ENCODE results near the gene NAA20. TPM values are rescaled to one million over a fixed set of nuclear protein-coding genes. Genes with fewer than 3 reads are reported as not detected.

The NAA20 gene
- total and polyA plus RNA-seq, 2 of the 13 experiments (the other 11 are each of a cell fraction or from before 2014, with no cell fraction given) = 81.9 to 82.8 TPM

DNA sequence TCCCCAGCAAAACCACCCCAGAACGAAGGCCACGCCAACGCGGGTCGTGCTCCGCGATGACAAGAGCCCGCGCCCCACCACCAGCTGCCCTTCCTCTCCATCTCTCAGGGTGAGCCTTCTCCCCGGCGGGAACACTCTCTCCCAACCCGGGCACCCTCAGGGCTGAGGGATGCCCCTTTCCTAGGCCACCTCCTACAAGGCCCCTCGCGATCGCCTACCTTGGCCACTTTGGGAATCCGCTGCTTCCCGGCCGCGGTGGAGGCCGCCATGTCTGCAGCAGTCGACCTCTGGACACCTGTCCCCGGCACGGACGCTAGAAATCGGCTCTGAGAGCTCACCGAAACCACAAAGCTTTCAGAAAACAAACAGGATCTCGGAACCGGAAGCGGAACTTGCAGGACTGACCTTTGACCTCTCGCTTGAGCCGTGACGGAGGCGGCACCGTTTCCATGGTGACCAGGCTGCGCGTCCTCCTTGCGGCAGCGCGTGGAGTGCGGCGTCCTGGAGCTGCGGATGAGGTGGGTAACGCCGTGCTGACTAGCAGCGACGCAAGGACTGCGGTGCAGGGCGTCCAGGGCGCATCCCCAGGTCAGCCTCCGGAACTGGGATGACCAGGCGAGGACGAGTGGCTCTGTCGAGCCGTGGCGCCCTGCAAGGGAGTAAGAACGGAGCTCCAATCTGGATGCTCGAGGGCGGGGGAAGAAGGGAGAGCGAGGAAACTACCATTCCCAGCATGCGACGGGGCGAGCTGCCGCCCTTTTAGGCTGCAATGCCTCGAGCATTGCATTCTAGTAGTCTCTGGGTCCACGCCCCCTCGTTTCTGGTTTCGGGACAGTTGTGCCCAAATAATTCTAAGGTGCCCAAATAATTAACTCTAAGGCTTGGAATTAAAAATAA, 35.2 kb downstream of the NAA20 start, which contains the start of the genes CFAP61 and CRNKL1 (continued):
- TF ChIP-seq ZNF605 (CRISPR knock-in tag; IDR thresholded peaks at IDR 0.05) (peak; percentile 69; the same call in 1 of the 2 replicates), MTA1 (CRISPR knock-in tag; IDR thresholded peaks at IDR 0.05; ENCODE audit: borderline replicate concordance) (peak; percentile 92; the same call in 1 of the 2 replicates), TBP (CRISPR knock-in tag; IDR thresholded peaks at IDR 0.05) (no peak), RORA (CRISPR knock-in tag; IDR thresholded peaks at IDR 0.05) (no peak), REL (CRISPR knock-in tag; conservative IDR thresholded peaks at IDR 0.05) (0 out of 2 replicates have a peak, but pooled peaks have one; percentile 85), GFI1 (CRISPR knock-in tag; IDR thresholded peaks at IDR 0.05; ENCODE audit: borderline replicate concordance) (0 out of 2 replicates have a peak, but pooled peaks have one; percentile 23), ZNF33B (CRISPR knock-in tag; IDR thresholded peaks at IDR 0.05) (peak; percentile 95), FLYWCH1 (CRISPR knock-in tag; IDR thresholded peaks at IDR 0.05) (no peak), PLRG1 (conservative IDR thresholded peaks at IDR 0.05) (no peak), ZSCAN25 (CRISPR knock-in tag; IDR thresholded peaks at IDR 0.05) (peak; percentile 60; the same call in 1 of the 2 replicates), MIER3 (CRISPR knock-in tag; IDR thresholded peaks at IDR 0.05; ENCODE audit: borderline replicate concordance) (peak; percentile 96)
- TF ChIP-seq, protein P1, sequence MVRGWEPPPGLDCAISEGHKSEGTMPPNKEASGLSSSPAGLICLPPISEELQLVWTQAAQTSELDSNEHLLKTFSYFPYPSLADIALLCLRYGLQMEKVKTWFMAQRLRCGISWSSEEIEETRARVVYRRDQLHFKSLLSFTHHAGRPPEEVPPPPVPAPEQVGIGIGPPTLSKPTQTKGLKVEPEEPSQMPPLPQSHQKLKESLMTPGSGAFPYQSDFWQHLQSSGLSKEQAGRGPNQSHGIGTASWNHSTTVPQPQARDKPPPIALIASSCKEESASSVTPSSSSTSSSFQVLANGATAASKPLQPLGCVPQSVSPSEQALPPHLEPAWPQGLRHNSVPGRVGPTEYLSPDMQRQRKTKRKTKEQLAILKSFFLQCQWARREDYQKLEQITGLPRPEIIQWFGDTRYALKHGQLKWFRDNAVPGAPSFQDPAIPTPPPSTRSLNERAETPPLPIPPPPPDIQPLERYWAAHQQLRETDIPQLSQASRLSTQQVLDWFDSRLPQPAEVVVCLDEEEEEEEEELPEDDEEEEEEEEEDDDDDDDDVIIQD (CRISPR knock-in tag; IDR thresholded peaks at IDR 0.05; ENCODE audit: low read depth) = peak; percentile 88
- TF ChIP-seq, protein P2, sequence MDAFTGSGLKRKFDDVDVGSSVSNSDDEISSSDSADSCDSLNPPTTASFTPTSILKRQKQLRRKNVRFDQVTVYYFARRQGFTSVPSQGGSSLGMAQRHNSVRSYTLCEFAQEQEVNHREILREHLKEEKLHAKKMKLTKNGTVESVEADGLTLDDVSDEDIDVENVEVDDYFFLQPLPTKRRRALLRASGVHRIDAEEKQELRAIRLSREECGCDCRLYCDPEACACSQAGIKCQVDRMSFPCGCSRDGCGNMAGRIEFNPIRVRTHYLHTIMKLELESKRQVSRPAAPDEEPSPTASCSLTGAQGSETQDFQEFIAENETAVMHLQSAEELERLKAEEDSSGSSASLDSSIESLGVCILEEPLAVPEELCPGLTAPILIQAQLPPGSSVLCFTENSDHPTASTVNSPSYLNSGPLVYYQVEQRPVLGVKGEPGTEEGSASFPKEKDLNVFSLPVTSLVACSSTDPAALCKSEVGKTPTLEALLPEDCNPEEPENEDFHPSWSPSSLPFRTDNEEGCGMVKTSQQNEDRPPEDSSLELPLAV (CRISPR knock-in tag; conservative IDR thresholded peaks at IDR 0.05; ENCODE audit: low read depth) = no peak
- TF ChIP-seq, protein P3, sequence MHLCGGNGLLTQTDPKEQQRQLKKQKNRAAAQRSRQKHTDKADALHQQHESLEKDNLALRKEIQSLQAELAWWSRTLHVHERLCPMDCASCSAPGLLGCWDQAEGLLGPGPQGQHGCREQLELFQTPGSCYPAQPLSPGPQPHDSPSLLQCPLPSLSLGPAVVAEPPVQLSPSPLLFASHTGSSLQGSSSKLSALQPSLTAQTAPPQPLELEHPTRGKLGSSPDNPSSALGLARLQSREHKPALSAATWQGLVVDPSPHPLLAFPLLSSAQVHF (CRISPR knock-in tag; IDR thresholded peaks at IDR 0.05) = peak; percentile 74; the same call in 1 of the 2 replicates
- TF ChIP-seq, protein P4, sequence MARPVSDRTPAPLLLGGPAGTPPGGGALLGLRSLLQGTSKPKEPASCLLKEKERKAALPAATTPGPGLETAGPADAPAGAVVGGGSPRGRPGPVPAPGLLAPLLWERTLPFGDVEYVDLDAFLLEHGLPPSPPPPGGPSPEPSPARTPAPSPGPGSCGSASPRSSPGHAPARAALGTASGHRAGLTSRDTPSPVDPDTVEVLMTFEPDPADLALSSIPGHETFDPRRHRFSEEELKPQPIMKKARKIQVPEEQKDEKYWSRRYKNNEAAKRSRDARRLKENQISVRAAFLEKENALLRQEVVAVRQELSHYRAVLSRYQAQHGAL (CRISPR knock-in tag; IDR thresholded peaks at IDR 0.05; ENCODE audit: not compliant biosample characterization) = peak; percentile 96
- TF ChIP-seq, protein P5, sequence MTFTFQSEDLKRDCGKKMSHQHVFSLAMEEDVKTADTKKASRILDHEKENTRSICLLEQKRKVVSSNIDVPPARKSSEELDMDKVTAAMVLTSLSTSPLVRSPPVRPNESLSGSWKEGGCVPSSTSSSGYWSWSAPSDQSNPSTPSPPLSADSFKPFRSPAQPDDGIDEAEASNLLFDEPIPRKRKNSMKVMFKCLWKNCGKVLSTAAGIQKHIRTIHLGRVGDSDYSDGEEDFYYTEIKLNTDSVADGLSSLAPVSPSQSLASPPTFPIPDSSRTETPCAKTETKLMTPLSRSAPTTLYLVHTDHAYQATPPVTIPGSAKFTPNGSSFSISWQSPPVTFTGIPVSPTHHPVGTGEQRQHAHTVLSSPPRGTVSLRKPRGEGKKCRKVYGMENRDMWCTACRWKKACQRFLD (CRISPR knock-in tag; IDR thresholded peaks at IDR 0.05; ENCODE audit: borderline replicate concordance) = peak; percentile 98
- TF ChIP-seq, protein P6, sequence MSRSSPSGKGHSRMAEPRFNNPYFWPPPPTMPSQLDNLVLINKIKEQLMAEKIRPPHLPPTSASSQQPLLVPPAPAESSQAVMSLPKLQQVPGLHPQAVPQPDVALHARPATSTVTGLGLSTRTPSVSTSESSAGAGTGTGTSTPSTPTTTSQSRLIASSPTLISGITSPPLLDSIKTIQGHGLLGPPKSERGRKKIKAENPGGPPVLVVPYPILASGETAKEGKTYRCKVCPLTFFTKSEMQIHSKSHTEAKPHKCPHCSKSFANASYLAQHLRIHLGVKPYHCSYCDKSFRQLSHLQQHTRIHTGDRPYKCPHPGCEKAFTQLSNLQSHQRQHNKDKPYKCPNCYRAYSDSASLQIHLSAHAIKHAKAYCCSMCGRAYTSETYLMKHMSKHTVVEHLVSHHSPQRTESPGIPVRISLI (CRISPR knock-in tag; IDR thresholded peaks at IDR 0.05; ENCODE audit: borderline replicate concordance) = no peak
